Common myeloid progenitor, CD34-positive (primary cell): Measurements from ENCODE around the gene PTPRD.

Experiments used
- CTCF ChIA-PET: fragments of 350-600 bp; sonication (Branson Sonifier 250); formaldehyde crosslinking; loops from one replicate; lab custom pipeline; 2021; ENCODE audit warnings: antibody characterized with exemption; lab: Charles Lee
- POLR2A ChIA-PET: fragments of 350-600 bp; sonication (Branson Sonifier 250); formaldehyde crosslinking; loops from one replicate; lab custom pipeline; 2021; ENCODE audit warnings: antibody characterized with exemption; lab: Charles Lee
- DNase-seq, 3 donors: peaks; one replicate each; pipeline versions ENCODE4 v3.0.0 to v3.0.0-alpha.2; 2013
- H3K27ac ChIP-seq, 2 experiments: 1 replicate in 1 of 2; 2 replicates in 1 of 2; pipeline ENCODE4 v1.7.0; 2013; ENCODE audit warnings: inconsistent platforms in 2 of 2, low read length in 2 of 2, mild to moderate bottlenecking in 2 of 2, low read depth in 1 of 2, moderate library complexity in 1 of 2; ENCODE audit not compliant: severe bottlenecking in 2 of 2, insufficient read depth in 1 of 2, poor library complexity in 1 of 2
- H3K27me3 ChIP-seq, 5 experiments: replicated peaks in 2 of 5; 1 replicate in 3 of 5; 2 replicates in 2 of 5; pipeline versions ENCODE4 v1.6.1 to v1.7.0; 2013; ENCODE audit warnings: low read length in 4 of 5, mild to moderate bottlenecking in 2 of 5, moderate library complexity in 2 of 5, inconsistent platforms in 1 of 5; ENCODE audit not compliant: insufficient read depth in 5 of 5, control insufficient read depth in 4 of 5
- H3K36me3 ChIP-seq, 4 experiments: 1 replicate in 2 of 4; 2 replicates in 2 of 4; pipeline versions ENCODE4 v1.6.1 to v1.7.0; 2013; ENCODE audit warnings: low read length in 3 of 4, control low read depth in 1 of 4, mild to moderate bottlenecking in 1 of 4; ENCODE audit not compliant: control insufficient read depth in 4 of 4, insufficient read depth in 4 of 4
- H3K4me1 ChIP-seq, 4 experiments: 1 replicate in 3 of 4; 2 replicates in 1 of 4; pipeline versions ENCODE4 v1.6.1 to v1.7.1; 2013; ENCODE audit warnings: low read length in 3 of 4, mild to moderate bottlenecking in 3 of 4, control low read depth in 1 of 4, inconsistent platforms in 1 of 4, moderate library complexity in 1 of 4; ENCODE audit not compliant: control insufficient read depth in 4 of 4, insufficient read depth in 4 of 4; ENCODE audit errors: control extremely low read depth in 1 of 4
- H3K4me3 ChIP-seq, 7 experiments: 1 replicate in 4 of 7; 2 replicates in 3 of 7; pipeline versions ENCODE4 v1.5.1 to v1.7.0; 2013; ENCODE audit warnings: mild to moderate bottlenecking in 7 of 7, low read length in 6 of 7, moderate library complexity in 6 of 7, inconsistent platforms in 2 of 7, low read depth in 2 of 7, control low read depth in 1 of 7; ENCODE audit not compliant: insufficient read depth in 4 of 7, control insufficient read depth in 1 of 7; ENCODE audit errors: extremely low read depth in 1 of 7
- H3K9me3 ChIP-seq, 5 experiments: 1 replicate in 4 of 5; 2 replicates in 1 of 5; pipeline versions ENCODE4 v1.6.1 to v1.7.1; 2013; ENCODE audit warnings: low read length in 4 of 5, mild to moderate bottlenecking in 2 of 5, inconsistent platforms in 1 of 5, low read depth in 1 of 5, moderate library complexity in 1 of 5; ENCODE audit not compliant: control insufficient read depth in 4 of 5, insufficient read depth in 2 of 5; ENCODE audit errors: control extremely low read depth in 1 of 5
- WGBS: methylation state at CpG from one replicate; pipeline ENCODE4 v1.1.5; 2013; ENCODE audit not compliant: insufficient coverage; 5-methylcytosine and 5-hydroxymethylcytosine counted together

Gene PTPRD

GRCh38 chr9:8904771-8905515 is 1707.9 kb downstream of the PTPRD start:
- whole genome bisulfite sequencing = 100% methylated on average over 3 of the region's 8 CpGs
- ChIA-PET POLR2A (no interaction called here), CTCF (interaction anchor here (1.1 kb wide), 1 partner anchor 9 kb away, joined by 4 read pairs; no protein-coding TSS in a partner anchor)
- Histone ChIP-seq H3K36me3 (no peaks in the 10 kb centered on the region), H3K27me3 (no peaks in the 10 kb centered on the region), H3K4me3 (no peak overlapping the region), H3K9me3 (peaks cover 0 to 8% (median 0%) of the 10 kb centered on the region in 5 experiments), H3K27ac (no peak overlapping the region), H3K4me1 (no peaks in the 10 kb centered on the region)
- no peak for DNase-seq

- Histone ChIP-seq H3K36me3 (no peaks in the 10 kb centered on the region), H3K9me3 (peaks cover 0 to 8% (median 0%) of the 10 kb centered on the region in 5 experiments), H3K4me1 (no peaks in the 10 kb centered on the region), H3K27ac (no peak overlapping the region), H3K27me3 (no peaks in the 10 kb centered on the region), H3K4me3 (no peak overlapping the region)
- ChIA-PET CTCF (no interaction called here), POLR2A (no interaction called here)
- 90% methylated on average over 3 of the region's 5 CpGs for WGBS
- DNase-seq = no peak
These were observed 1709.7 kb downstream of the PTPRD start for GRCh38 chr9:8903077-8903476.

GRCh38 chr9:8901146-8901545 is 1711.7 kb downstream of the PTPRD start:
- Histone ChIP-seq H3K27me3 (no peaks in the 10 kb centered on the region), H3K27ac (no peak overlapping the region), H3K4me1 (no peaks in the 10 kb centered on the region), H3K9me3 (peaks cover 0 to 3% (median 0%) of the 10 kb centered on the region in 5 experiments), H3K4me3 (no peak overlapping the region), H3K36me3 (no peaks in the 10 kb centered on the region)
- no peak for DNase-seq
- ChIA-PET CTCF (no interaction called here), POLR2A (no interaction called here)
- WGBS = 100% methylated on average over 1 of the region's 2 CpGs

- 81% methylated on average over 3 of the region's 4 CpGs for WGBS
- H3K4me3 ChIP-seq = no peak overlapping the region
- no peaks in the 10 kb centered on the region for H3K36me3 ChIP-seq
- no peak for DNase-seq
- H3K27me3 ChIP-seq = no peaks in the 10 kb centered on the region
- CTCF ChIA-PET = no interaction called here
- no peak overlapping the region for H3K27ac ChIP-seq
- POLR2A ChIA-PET = no interaction called here
- no peaks in the 10 kb centered on the region for H3K9me3 ChIP-seq
- H3K4me1 ChIP-seq = peaks cover 0 to 1% (median 0%) of the 10 kb centered on the region in 4 experiments
These were observed 1713.3 kb downstream of the PTPRD start for GRCh38 chr9:8899511-8899910.

GRCh38 chr9:8895861-8896224 is 1717.0 kb downstream of the PTPRD start:
- Histone ChIP-seq H3K4me1 (peaks cover 0 to 1% (median 0%) of the 10 kb centered on the region in 4 experiments), H3K27me3 (no peaks in the 10 kb centered on the region), H3K4me3 (no peak overlapping the region), H3K36me3 (no peaks in the 10 kb centered on the region), H3K27ac (no peak overlapping the region), H3K9me3 (no peaks in the 10 kb centered on the region)
- DNase-seq = peak; percentile 52 to 75 (median 63)
- POLR2A ChIA-PET = interaction anchor here (0.6 kb wide), 1 partner anchor 1818 kb away, joined by 5 read pairs; no protein-coding TSS in a partner anchor
- CTCF ChIA-PET = interaction anchor here (0.7 to 3.2 kb wide), 16 partner anchors 9 to 1494 kb away, joined by 3 to 21 read pairs (median 4); no protein-coding TSS in a partner anchor
- 0% methylated on average over 2 of the region's 3 CpGs for WGBS

GRCh38 chr9:8895106-8895860 is 1717.5 kb downstream of the PTPRD start:
- POLR2A ChIA-PET = interaction anchor here (0.6 kb wide), 1 partner anchor 1817 kb away, joined by 5 read pairs; no protein-coding TSS in a partner anchor
- no peaks in the 10 kb centered on the region for H3K27me3 ChIP-seq
- H3K4me1 ChIP-seq = peaks cover 0 to 1% (median 0%) of the 10 kb centered on the region in 4 experiments
- no peaks in the 10 kb centered on the region for H3K36me3 ChIP-seq
- no peaks in the 10 kb centered on the region for H3K9me3 ChIP-seq
- DNase-seq = no peak
- 54% methylated on average over 3 of the region's 4 CpGs for WGBS
- H3K4me3 ChIP-seq = no peak overlapping the region
- no peak overlapping the region for H3K27ac ChIP-seq
- CTCF ChIA-PET = interaction anchor here (0.7 to 3.2 kb wide), 16 partner anchors 9 to 1325 kb away, joined by 3 to 21 read pairs (median 4); no protein-coding TSS in a partner anchor
